Measurements from ENCODE around the gene MAPK8IP3.

Gene MAPK8IP3, protein sequence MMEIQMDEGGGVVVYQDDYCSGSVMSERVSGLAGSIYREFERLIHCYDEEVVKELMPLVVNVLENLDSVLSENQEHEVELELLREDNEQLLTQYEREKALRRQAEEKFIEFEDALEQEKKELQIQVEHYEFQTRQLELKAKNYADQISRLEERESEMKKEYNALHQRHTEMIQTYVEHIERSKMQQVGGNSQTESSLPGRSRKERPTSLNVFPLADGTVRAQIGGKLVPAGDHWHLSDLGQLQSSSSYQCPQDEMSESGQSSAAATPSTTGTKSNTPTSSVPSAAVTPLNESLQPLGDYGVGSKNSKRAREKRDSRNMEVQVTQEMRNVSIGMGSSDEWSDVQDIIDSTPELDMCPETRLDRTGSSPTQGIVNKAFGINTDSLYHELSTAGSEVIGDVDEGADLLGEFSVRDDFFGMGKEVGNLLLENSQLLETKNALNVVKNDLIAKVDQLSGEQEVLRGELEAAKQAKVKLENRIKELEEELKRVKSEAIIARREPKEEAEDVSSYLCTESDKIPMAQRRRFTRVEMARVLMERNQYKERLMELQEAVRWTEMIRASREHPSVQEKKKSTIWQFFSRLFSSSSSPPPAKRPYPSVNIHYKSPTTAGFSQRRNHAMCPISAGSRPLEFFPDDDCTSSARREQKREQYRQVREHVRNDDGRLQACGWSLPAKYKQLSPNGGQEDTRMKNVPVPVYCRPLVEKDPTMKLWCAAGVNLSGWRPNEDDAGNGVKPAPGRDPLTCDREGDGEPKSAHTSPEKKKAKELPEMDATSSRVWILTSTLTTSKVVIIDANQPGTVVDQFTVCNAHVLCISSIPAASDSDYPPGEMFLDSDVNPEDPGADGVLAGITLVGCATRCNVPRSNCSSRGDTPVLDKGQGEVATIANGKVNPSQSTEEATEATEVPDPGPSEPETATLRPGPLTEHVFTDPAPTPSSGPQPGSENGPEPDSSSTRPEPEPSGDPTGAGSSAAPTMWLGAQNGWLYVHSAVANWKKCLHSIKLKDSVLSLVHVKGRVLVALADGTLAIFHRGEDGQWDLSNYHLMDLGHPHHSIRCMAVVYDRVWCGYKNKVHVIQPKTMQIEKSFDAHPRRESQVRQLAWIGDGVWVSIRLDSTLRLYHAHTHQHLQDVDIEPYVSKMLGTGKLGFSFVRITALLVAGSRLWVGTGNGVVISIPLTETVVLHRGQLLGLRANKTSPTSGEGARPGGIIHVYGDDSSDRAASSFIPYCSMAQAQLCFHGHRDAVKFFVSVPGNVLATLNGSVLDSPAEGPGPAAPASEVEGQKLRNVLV (N-terminal part only)

DNA sequence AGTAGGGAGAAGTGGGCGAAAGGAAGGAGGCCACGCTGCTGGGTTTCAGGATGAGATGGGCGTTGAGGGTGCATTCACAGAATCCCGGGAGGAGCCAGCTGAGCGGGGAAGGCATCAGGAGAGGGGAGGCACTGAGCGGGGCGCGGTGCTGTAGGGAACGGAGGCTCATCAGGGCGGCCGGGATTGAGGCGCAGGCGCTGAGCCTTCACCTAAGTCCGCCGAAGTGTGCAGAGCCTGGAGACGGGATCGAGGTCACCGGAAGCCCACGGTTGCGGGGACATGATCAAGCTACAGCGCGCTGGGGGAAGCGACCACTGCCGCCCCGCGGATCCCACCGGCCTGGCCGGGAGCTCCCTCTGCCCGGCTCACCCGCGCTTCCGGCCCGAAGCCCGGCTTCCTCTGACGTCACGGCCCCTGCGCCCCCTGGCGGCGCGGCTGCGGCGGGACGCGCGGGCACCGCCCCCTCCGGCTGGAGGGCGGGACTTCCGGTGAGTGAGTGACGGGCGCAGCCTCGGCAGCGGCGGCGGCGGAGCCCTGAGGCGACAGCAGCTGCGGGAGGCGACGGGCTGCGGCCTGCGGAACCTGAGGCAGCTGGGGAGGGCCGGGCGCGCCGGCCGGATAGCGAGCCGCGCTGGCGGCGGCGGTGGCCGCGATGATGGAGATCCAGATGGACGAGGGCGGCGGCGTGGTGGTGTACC lies at the start of gene MAPK8IP3:
MAPK8IP3 (plus strand) TSS at position 508 of the 698 bp plus-strand sequence; CDS start at position 653, 145 bp downstream.
- DNase-seq (ENCODE audit: low read depth): peak; percentile 97

- DNase-seq (ENCODE audit: low read depth): no peak
These were observed 49.0 kb upstream of the MAPK8IP3 start for GRCh38 chr16:1656808-1657617.

- DNase-seq (ENCODE audit: low read depth): no peak
These were observed 48.2 kb upstream of the MAPK8IP3 start for GRCh38 chr16:1657841-1658240.

GRCh38 chr16:1659031-1659430 lies 47.0 kb upstream of the MAPK8IP3 start:
- DNase-seq (ENCODE audit: low read depth): no peak

DNA sequence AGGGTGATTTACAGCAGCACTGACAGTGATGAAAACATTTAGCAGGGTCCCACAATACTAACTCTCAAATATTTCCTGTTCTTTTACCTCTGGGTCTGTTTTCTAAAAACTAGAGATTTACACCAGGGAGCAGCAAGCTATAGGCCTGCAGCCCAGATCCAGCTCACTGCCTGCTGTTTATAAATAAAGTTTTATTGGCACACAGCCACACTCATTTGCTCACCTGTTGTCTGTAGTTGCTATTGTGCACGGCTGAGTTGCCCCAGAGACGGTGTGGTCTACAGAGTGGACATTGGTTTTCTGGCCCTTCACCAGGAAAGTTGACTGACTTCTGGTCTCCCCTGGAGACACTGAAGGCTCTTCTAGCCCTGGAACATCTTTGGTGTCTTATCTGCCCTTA lies 44.2 kb upstream of the MAPK8IP3 start:
- DNase-seq (ENCODE audit: low read depth): no peak

GRCh38 chr16:1662543-1662942 lies 43.5 kb upstream of the MAPK8IP3 start:
- DNase-seq (ENCODE audit: low read depth): no peak

DNA sequence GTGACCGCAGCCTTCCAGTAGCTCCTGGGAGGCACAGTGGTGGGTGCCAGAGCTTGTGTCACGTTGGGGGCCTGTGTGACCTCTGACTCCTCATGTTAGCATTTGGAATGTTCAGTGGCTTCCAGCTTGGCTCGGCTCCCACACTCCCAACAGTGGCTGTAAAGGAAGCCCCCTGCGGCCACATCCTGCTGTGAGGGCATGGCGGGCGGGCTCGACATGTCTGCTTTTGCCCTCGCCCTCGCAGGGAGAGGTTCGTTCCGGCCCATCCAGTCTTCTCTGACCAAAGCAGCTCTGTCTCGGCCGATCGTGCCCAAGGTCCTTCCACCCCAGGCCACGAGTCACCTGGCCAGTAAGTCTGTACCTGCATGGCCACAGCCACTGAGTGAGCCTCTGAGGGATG lies 40.2 kb upstream of the MAPK8IP3 start:
- no peak for DNase-seq (ENCODE audit: low read depth)

GRCh38 chr16:1666316-1666715 lies 39.7 kb upstream of the MAPK8IP3 start:
- DNase-seq (ENCODE audit: low read depth): no peak

DNA sequence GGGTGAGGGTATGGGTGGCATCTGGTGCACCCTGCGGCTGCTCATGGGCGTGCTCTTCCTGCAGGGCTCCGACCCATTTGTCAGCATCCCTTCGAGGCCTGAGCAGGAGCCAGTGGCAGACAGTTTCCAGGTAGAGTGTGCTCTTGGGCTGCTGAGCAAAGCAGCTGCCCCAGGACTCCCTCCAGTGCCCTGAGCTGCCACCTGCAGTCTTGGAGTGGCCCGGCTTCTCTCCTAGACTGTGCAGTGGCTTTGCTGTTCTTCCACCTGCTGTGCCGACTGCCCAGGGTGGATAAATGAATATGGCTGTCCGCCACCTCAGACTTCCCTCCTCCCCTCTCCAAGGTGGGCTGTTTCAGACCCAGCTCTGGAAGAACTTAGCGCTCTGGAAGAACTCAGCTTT lies 38.7 kb upstream of the MAPK8IP3 start:
- no peak for DNase-seq (ENCODE audit: low read depth)

GRCh38 chr16:1667916-1668315 lies 38.1 kb upstream of the MAPK8IP3 start:
- no peak for DNase-seq (ENCODE audit: low read depth)

DNA sequence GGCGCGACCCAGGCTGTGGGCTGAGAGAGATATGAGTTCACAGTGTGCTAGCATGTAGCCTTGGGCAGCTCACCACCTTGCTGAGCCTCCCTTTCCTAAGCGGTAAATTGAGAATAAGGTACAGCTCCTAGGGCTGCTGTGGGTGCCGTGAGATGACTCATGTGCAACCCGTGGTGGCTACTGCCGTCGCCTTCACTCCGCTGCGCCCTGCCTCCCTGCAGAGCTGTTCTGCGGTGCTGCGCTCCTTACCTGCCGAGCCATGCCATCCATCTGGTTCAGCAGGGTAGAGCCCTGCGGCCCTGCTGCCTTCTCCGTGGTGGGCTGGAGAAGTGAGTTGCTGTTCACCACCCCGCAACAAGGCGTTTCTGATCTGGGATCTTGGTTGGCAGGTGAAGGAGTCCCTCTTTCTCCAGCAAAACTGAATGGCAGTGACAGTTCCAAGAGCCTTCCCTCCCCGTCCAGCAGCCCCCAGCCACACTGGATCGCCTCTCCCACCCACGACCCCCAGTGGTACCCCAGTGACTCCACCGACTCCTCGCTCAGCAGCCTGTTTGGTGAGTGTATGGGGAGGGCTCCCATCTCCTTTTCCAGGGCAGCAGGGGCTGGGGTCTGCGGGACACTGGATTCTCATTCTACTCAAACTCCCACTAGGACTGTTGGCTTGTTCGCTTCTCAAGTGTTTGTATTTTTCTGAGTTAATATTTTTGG lies 37.2 kb upstream of the MAPK8IP3 start:
- DNase-seq (ENCODE audit: low read depth): no peak

GRCh38 chr16:1669698-1670097 lies 36.3 kb upstream of the MAPK8IP3 start:
- no peak for DNase-seq (ENCODE audit: low read depth)

- no peak for DNase-seq (ENCODE audit: low read depth)
These were observed 35.6 kb upstream of the MAPK8IP3 start for GRCh38 chr16:1670371-1670770.

- DNase-seq (ENCODE audit: low read depth): no peak
These were observed 35.1 kb upstream of the MAPK8IP3 start for GRCh38 chr16:1670866-1671265.

- DNase-seq (ENCODE audit: low read depth): no peak
These were observed 32.4 kb upstream of the MAPK8IP3 start for GRCh38 chr16:1673424-1674151.

DNA sequence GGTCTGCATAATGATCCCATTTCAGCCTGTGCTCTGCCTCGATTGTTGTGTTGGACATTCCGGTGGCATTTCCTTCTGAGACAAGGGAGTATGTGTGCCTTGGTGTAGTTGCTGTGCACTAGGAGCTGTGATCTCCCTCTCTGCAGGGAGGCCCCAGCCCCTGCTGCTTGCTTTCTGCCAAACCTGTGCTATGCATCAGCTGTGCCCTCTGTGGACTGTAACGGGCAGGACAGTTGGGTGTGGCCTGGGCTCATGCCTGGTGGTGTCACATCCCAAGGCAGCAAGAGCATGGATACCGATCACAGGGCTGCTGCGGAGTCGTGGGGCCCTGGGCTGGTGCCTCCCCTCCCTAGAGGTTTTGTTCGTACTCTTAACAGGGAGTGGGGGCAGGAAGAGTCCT lies 31.7 kb upstream of the MAPK8IP3 start:
- DNase-seq (ENCODE audit: low read depth): no peak

GRCh38 chr16:1674751-1675664 lies 31.0 kb upstream of the MAPK8IP3 start:
- no peak for DNase-seq (ENCODE audit: low read depth)

DNA sequence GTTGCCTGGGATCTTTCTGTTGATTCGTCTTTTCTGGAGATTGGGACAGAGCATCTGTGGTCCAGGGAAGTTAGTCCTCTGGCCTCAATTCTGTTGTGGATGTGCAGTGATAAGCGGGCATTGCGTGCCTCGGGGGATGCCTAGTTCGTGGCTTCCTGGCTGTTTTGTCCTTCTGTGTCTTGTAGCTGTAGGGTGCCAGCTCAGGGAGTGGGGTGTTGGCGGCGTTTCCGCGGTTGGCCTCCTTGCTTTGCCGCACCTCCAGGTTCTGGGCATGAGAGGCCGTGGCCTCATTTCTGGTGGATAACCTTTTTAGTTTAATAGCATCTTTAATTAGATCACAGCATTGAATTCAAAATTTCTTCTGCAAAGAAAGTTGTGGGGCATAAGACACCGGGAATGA lies 29.3 kb upstream of the MAPK8IP3 start:
- no peak for DNase-seq (ENCODE audit: low read depth)
